Calu3 (cell line): ENCODE measurements around the gene RNF187. TPM values are rescaled to one million over a fixed set of nuclear protein-coding genes. Genes with fewer than 3 reads are reported as not detected.

Experiments
- BruUV-seq: library from RNA; stranded (reverse); fragments of 400-500 nt; replicated peaks from 2 replicates; lab custom pipeline; 2021; lab: Mats Ljungman, UMichigan
- CTCF ChIA-PET: fragments of 300-600 bp; sonication (Branson Sonifier 250); formaldehyde crosslinking; loops from one replicate; lab custom pipeline; 2022; ENCODE audit warnings: antibody characterized with exemption; lab: Charles Lee
- DNase-seq: peaks from one replicate; pipeline ENCODE4 v3.0.0; 2022
- H3K27ac Mint-ChIP-seq: one replicate; pipeline ENCODE4 v1.8.0; 2022; ENCODE audit warnings: mixed read lengths; ENCODE audit not compliant: unreplicated experiment
- H3K27me3 Mint-ChIP-seq: one replicate; pipeline ENCODE4 v1.8.0; 2022; ENCODE audit warnings: mixed read lengths; ENCODE audit not compliant: unreplicated experiment
- H3K36me3 Mint-ChIP-seq: one replicate; pipeline ENCODE4 v1.8.0; 2022; ENCODE audit warnings: mild to moderate bottlenecking, moderate library complexity, mixed read lengths; ENCODE audit not compliant: insufficient read depth, unreplicated experiment
- H3K4me1 Mint-ChIP-seq: one replicate; pipeline ENCODE4 v1.8.0; 2022; ENCODE audit warnings: mild to moderate bottlenecking, low read depth, mixed read lengths; ENCODE audit not compliant: unreplicated experiment
- H3K4me3 Mint-ChIP-seq: one replicate; pipeline ENCODE4 v1.8.0; 2022; ENCODE audit warnings: mild to moderate bottlenecking, low read depth, moderate library complexity, mixed read lengths; ENCODE audit not compliant: unreplicated experiment
- H3K9me3 Mint-ChIP-seq: one replicate; pipeline ENCODE4 v1.8.0; 2022; ENCODE audit warnings: low read depth, mixed read lengths; ENCODE audit not compliant: unreplicated experiment
- CTCF ChIP-seq: fragments of 200-600 bp; IDR thresholded peaks from one replicate; pipeline ENCODE4 v1.8.0; 2022; ENCODE audit warnings: antibody characterized with exemption; ENCODE audit not compliant: unreplicated experiment
- intact Hi-C: fragments of 100-400 bp; cut with micrococcal nuclease; formaldehyde crosslinking; loops from one replicate; pipeline ENCODE4 v1.10.0; 2022; ENCODE audit not compliant: unreplicated experiment
- total RNA-seq: library from RNA; stranded (reverse); gene quantifications from 2 replicates; pipeline ENCODE4 v1.2.3, GENCODE V29; 2022

Gene RNF187
- total RNA-seq, 1 experiment from 2014 or later = 87.1 TPM

- H3K9me3 Mint-ChIP-seq = no peaks in the 10 kb centered on the region
- CTCF ChIA-PET = no interaction called here
- intact Hi-C loops = no loop called here
- H3K4me3 Mint-ChIP-seq = no peak overlapping the region
- H3K36me3 Mint-ChIP-seq = no peaks in the 10 kb centered on the region
- BruUV-seq = no TSS peak
- no peak for DNase-seq
- TF ChIP-seq CTCF = no peak
- H3K4me1 Mint-ChIP-seq = no peaks in the 10 kb centered on the region
- no peak overlapping the region for H3K27ac Mint-ChIP-seq
- peaks cover 50% of the 10 kb centered on the region for H3K27me3 Mint-ChIP-seq
Observed at GRCh38 chr1:228475812-228476211, 11.4 kb upstream of the RNF187 start.

DNA sequence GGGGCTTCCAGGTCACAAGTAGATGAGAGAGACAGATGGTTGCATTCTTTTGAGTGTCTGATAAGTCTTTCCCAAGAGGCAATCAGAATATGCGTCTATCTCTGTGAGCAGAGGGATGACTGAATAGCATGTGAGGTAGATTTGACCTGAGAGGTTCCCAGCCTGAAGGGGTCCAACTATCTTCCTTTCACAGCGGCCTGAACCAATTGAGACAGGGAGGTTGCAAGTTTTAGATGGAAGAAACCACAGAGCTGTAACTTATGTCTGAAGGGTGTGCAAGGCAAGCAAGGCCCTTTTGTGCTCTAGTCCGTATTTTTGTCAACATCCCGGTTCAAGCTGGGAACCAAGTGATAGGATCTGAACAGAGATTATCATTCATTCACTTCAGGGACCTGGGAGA, 9.9 kb upstream of the RNF187 start:
- CTCF ChIA-PET = interaction anchor here (0.5 kb wide), 1 partner anchor 312 kb away, joined by 3 read pairs; the partner anchor contains the start of gene IBA57
- no peaks in the 10 kb centered on the region for H3K9me3 Mint-ChIP-seq
- DNase-seq = no peak
- H3K4me3 Mint-ChIP-seq = no peak overlapping the region
- H3K27ac Mint-ChIP-seq = no peak overlapping the region
- TF ChIP-seq CTCF = no peak
- H3K27me3 Mint-ChIP-seq = peaks cover 56% of the 10 kb centered on the region
- H3K4me1 Mint-ChIP-seq = no peaks in the 10 kb centered on the region
- intact Hi-C loops = no loop called here
- BruUV-seq = no TSS peak
- H3K36me3 Mint-ChIP-seq = no peaks in the 10 kb centered on the region

- CTCF ChIA-PET = interaction anchor here (0.5 kb wide), 1 partner anchor 72 kb away, joined by 4 read pairs; the partner anchor contains the start of gene TRIM11
Observed at GRCh38 chr1:228478326-228478725, 8.9 kb upstream of the RNF187 start.

DNA sequence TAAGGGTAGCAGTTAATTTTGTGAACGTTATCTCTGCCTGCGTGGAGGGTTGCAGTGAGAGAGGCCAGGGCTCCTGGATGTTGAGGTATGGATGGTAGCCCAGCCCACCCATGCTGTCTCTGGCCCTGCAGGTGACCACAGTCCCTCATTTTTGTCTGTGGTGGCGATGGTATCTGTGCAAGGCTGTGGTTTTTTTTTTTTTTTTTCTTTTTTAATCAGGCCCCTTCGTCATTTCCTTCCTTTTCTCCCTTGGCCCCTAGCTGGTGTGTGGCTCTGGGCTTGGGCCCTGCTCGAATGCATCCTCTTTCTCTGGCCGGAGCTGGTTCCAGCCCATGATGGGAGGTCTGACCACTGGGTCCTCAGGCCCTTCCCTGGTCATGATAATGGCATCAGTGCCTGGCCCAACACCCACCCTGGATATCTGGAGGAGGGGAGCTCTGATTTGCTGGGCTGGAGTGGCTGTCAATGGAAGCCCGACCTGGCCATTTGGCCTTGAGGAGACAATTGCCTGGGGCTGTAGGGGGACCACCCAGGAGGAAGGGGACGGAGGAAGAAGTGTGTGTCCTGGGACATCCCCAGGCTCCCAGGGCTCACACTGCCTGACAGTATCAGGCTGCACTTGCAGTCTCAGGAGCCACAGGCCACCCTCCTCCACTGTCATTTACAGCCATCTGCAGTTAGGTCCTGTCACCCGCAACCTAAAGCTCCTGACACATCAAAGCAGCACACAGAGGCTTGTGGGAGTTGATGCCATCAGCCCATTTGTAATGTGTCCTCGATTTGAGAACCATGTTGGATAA, 8.1 kb upstream of the RNF187 start:
- no TSS peak for BruUV-seq
- Mint-ChIP-seq H3K36me3 (no peaks in the 10 kb centered on the region), H3K4me1 (no peaks in the 10 kb centered on the region), H3K4me3 (no peak overlapping the region), H3K27ac (no peak overlapping the region), H3K27me3 (peaks cover 56% of the 10 kb centered on the region), H3K9me3 (no peaks in the 10 kb centered on the region)
- no peak for TF ChIP-seq CTCF
- intact Hi-C loops = no loop called here
- no peak for DNase-seq
- CTCF ChIA-PET = interaction anchor here (0.5 to 1.1 kb wide), 3 partner anchors 21 to 635 kb away, joined by 4 to 5 read pairs (median 4); partner anchors contain the start of gene TRIM11

More at GRCh38 chr1:228478326-228478725, 8.9 kb upstream of the RNF187 start:
- Mint-ChIP-seq H3K27me3 (peaks cover 56% of the 10 kb centered on the region), H3K4me3 (no peak overlapping the region), H3K27ac (no peak overlapping the region), H3K4me1 (no peaks in the 10 kb centered on the region), H3K36me3 (no peaks in the 10 kb centered on the region), H3K9me3 (no peaks in the 10 kb centered on the region)
- DNase-seq = no peak
- no TSS peak for BruUV-seq
- intact Hi-C loops = no loop called here
- TF ChIP-seq CTCF = no peak
